ENCODE results near the gene ASF1B. TPM values are rescaled to one million over a fixed set of nuclear protein-coding genes. Genes with fewer than 3 reads are reported as not detected.

Gene ASF1B
- total RNA-seq, 1 experiment from 2014 or later: 54.6 TPM

DNA sequence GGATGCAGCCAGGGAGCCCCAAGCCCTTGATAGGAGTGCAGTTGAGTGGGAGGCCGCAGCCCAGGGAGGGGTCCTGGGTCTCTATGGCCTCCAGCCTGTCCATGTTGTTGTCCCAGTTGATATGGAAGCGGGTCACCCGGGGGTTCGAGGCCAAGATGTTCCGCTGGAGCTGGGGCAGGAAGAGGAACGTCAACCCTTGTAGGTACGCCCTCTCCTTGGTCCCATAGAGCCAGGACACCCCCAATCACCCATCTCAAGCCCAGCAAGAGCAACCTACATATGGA lies 15.9 kb downstream of the ASF1B start:
- CTCF ChIA-PET: interaction anchor here (0.6 kb wide), 1 partner anchor 1348 kb away, joined by 8 read pairs; no protein-coding TSS in a partner anchor
- Histone ChIP-seq H3K36me3 (ENCODE audit: insufficient read depth, low read length, poor library complexity, severe bottlenecking) (peaks cover 9% of the 10 kb centered on the region), H3K4me1 (ENCODE audit: insufficient read depth, low read length, poor library complexity, severe bottlenecking) (peaks cover 10% of the 10 kb centered on the region), H3K27ac (ENCODE audit: low read depth, low read length, poor library complexity, severe bottlenecking) (no peak overlapping the region), H3K4me3 (ENCODE audit: low read depth, low read length, poor library complexity, severe bottlenecking) (no peak overlapping the region), H3K27me3 (replicated peaks; ENCODE audit: insufficient read depth, low read depth, low read length, poor library complexity) (no peaks in the 10 kb centered on the region), H3K9me3 (ENCODE audit: low read depth, low read length, poor library complexity, severe bottlenecking) (no peaks in the 10 kb centered on the region)
- no TSS peak for BruUV-seq (replicated peaks)
- intact Hi-C loops (cut with micrococcal nuclease; ENCODE audit: unreplicated experiment): no loop called here
- POLR2A ChIA-PET (ENCODE audit: low non-redundant PET): interaction anchor here (0.7 kb wide), 1 partner anchor 84 kb away, joined by 4 read pairs; no protein-coding TSS in a partner anchor
- TF ChIP-seq, protein P1, sequence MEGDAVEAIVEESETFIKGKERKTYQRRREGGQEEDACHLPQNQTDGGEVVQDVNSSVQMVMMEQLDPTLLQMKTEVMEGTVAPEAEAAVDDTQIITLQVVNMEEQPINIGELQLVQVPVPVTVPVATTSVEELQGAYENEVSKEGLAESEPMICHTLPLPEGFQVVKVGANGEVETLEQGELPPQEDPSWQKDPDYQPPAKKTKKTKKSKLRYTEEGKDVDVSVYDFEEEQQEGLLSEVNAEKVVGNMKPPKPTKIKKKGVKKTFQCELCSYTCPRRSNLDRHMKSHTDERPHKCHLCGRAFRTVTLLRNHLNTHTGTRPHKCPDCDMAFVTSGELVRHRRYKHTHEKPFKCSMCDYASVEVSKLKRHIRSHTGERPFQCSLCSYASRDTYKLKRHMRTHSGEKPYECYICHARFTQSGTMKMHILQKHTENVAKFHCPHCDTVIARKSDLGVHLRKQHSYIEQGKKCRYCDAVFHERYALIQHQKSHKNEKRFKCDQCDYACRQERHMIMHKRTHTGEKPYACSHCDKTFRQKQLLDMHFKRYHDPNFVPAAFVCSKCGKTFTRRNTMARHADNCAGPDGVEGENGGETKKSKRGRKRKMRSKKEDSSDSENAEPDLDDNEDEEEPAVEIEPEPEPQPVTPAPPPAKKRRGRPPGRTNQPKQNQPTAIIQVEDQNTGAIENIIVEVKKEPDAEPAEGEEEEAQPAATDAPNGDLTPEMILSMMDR (conservative IDR thresholded peaks at IDR 0.05; ENCODE audit: low read depth, low read length): no peak
- no peak for TF ChIP-seq EZH2 (IDR thresholded peaks at IDR 0.05; ENCODE audit: borderline replicate concordance, low read depth, low read length, poor library complexity, severe bottlenecking)
- no peak for DNase-seq (ENCODE audit: low spot score)

DNA sequence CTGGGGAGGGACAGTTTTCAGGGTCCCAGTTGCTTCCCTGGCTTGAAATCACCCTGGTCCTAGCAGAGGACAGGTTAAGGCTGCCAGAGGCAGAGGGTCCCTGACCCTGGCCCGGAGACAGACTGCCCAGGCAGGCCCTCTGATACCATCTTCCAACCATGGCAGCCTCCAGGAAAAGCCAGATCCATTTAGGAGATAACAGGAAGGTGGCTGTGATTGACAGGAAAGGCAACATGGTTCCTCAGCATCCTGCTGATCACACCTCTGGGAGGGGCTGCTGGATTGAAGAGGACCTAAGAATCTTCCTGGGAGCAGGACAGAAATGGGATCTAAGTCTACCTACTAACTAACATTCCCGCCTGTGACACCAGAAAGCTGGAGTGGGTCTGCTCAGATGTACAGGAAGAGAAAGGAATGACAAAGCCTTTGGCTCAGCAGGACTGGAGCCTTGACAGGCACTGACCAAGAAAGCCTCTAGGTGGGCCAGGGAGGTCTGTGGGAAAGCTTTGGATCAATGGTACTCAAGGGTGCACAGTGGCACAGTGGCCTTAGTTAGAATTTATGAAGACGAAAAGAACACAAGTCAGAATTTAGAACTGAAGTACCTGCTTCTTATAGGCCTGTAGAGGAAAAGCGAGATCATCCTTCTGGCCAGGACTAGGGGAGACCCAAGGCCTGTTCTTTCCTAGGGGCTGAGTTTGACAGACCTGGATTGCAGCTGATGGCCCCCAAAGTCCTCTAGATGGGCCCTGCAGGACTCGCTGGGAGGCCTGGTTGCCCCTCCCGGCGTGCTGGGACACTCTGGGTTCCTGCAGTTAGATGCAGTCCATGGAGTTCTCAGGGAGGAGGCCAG lies 16.5 kb downstream of the ASF1B start:
- H3K36me3 ChIP-seq (ENCODE audit: insufficient read depth, low read length, poor library complexity, severe bottlenecking): peaks cover 6% of the 10 kb centered on the region
- peaks cover 10% of the 10 kb centered on the region for H3K4me1 ChIP-seq (ENCODE audit: insufficient read depth, low read length, poor library complexity, severe bottlenecking)
- intact Hi-C loops (cut with micrococcal nuclease; ENCODE audit: unreplicated experiment): no loop called here
- TF ChIP-seq EZH2 (IDR thresholded peaks at IDR 0.05; ENCODE audit: borderline replicate concordance, low read depth, low read length, poor library complexity, severe bottlenecking): no peak
- TF ChIP-seq, protein P1 (conservative IDR thresholded peaks at IDR 0.05; ENCODE audit: low read depth, low read length): no peak
- no peaks in the 10 kb centered on the region for H3K27me3 ChIP-seq (replicated peaks; ENCODE audit: insufficient read depth, low read depth, low read length, poor library complexity)
- DNase-seq (ENCODE audit: low spot score): no peak
- H3K4me3 ChIP-seq (ENCODE audit: low read depth, low read length, poor library complexity, severe bottlenecking): no peak overlapping the region
- ChIA-PET POLR2A (ENCODE audit: low non-redundant PET) (interaction anchor here (0.7 kb wide), 1 partner anchor 84 kb away, joined by 4 read pairs; no protein-coding TSS in a partner anchor), CTCF (no interaction called here)
- H3K9me3 ChIP-seq (ENCODE audit: low read depth, low read length, poor library complexity, severe bottlenecking): no peaks in the 10 kb centered on the region
- no peak overlapping the region for H3K27ac ChIP-seq (ENCODE audit: low read depth, low read length, poor library complexity, severe bottlenecking)
- BruUV-seq (replicated peaks): no TSS peak

DNA sequence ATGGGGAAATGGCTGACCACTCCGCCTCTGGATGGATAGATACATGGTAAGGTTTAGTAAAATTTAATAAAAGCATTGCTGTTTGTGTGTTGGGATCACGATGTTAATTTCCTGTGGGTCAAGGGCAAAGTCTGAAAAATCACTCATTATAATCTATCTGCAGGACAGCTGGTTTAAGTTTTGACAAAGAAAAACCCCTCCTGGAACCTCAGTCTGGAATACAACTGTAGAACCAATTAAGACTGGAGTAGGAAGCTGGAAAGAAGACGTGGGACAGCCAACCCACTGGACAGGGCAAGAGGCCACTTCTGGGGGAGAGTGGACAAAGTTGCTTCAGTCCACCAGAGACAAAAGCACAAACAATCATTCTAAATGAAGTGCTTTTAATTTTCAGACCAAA lies 17.2 kb downstream of the ASF1B start:
- Histone ChIP-seq H3K4me3 (ENCODE audit: low read depth, low read length, poor library complexity, severe bottlenecking) (no peak overlapping the region), H3K4me1 (ENCODE audit: insufficient read depth, low read length, poor library complexity, severe bottlenecking) (peaks cover 10% of the 10 kb centered on the region), H3K27me3 (replicated peaks; ENCODE audit: insufficient read depth, low read depth, low read length, poor library complexity) (no peaks in the 10 kb centered on the region), H3K27ac (ENCODE audit: low read depth, low read length, poor library complexity, severe bottlenecking) (peak overlapping the region; percentile 9), H3K36me3 (ENCODE audit: insufficient read depth, low read length, poor library complexity, severe bottlenecking) (no peaks in the 10 kb centered on the region), H3K9me3 (ENCODE audit: low read depth, low read length, poor library complexity, severe bottlenecking) (no peaks in the 10 kb centered on the region)
- intact Hi-C loops (cut with micrococcal nuclease; ENCODE audit: unreplicated experiment): no loop called here
- BruUV-seq (replicated peaks): no TSS peak
- ChIA-PET POLR2A (ENCODE audit: low non-redundant PET) (interaction anchor here (0.7 kb wide), 1 partner anchor 13 kb away, joined by 5 read pairs; no protein-coding TSS in a partner anchor), CTCF (no interaction called here)
- no peak for TF ChIP-seq EZH2 (IDR thresholded peaks at IDR 0.05; ENCODE audit: borderline replicate concordance, low read depth, low read length, poor library complexity, severe bottlenecking)
- TF ChIP-seq, protein P1 (conservative IDR thresholded peaks at IDR 0.05; ENCODE audit: low read depth, low read length): no peak
- DNase-seq (ENCODE audit: low spot score): no peak
